ENCODE results near the gene LDLR. TPM values are rescaled to one million over a fixed set of nuclear protein-coding genes. Genes with fewer than 3 reads are reported as not detected.

LDLR gene
- 30.4 and 33.7 TPM in 2 replicates for total RNA-seq (2014; rRNA removed; shearing (Covaris generic))
- polyA plus RNA-seq (2014; cell fraction: nucleus; rRNA removed) = 40.3 and 47.5 TPM in 2 replicates

DNA sequence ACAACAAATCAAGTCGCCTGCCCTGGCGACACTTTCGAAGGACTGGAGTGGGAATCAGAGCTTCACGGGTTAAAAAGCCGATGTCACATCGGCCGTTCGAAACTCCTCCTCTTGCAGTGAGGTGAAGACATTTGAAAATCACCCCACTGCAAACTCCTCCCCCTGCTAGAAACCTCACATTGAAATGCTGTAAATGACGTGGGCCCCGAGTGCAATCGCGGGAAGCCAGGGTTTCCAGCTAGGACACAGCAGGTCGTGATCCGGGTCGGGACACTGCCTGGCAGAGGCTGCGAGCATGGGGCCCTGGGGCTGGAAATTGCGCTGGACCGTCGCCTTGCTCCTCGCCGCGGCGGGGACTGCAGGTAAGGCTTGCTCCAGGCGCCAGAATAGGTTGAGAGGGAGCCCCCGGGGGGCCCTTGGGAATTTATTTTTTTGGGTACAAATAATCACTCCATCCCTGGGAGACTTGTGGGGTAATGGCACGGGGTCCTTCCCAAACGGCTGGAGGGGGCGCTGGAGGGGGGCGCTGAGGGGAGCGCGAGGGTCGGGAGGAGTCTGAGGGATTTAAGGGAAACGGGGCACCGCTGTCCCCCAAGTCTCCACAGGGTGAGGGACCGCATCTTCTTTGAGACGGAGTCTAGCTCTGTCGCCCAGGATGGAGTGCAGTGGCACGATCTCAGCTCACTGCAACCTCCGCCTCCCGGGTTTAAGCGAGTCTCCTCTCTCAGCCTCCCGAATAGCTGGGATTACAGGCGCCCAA, at the start of gene LDLR:
Gene LDLR (plus strand): TSS at position 210 of the 760 bp plus-strand sequence. CDS start 86 bp downstream, at position 296.
- peak; percentile 92 for DNase-seq (ENCODE audit: extremely low read depth, low read depth)

DNA sequence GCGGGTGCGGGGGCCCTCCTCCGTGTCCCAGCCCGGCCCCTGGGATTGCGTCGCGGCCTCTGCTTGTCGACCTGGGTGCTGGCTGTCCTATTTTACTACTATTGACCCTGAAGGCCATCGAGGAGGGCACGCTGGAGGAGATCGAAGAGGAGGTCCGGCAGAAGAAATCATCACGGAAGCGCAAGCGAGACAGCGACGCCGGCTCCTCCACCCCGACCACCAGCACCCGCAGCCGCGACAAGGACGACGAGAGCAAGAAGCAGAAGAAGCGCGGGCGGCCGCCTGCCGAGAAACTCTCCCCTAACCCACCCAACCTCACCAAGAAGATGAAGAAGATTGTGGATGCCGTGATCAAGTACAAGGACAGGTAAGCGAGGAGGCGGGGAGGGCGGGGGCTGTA, 48.1 kb upstream of the LDLR start:
- DNase-seq (ENCODE audit: extremely low read depth, low read depth) = no peak

DNA sequence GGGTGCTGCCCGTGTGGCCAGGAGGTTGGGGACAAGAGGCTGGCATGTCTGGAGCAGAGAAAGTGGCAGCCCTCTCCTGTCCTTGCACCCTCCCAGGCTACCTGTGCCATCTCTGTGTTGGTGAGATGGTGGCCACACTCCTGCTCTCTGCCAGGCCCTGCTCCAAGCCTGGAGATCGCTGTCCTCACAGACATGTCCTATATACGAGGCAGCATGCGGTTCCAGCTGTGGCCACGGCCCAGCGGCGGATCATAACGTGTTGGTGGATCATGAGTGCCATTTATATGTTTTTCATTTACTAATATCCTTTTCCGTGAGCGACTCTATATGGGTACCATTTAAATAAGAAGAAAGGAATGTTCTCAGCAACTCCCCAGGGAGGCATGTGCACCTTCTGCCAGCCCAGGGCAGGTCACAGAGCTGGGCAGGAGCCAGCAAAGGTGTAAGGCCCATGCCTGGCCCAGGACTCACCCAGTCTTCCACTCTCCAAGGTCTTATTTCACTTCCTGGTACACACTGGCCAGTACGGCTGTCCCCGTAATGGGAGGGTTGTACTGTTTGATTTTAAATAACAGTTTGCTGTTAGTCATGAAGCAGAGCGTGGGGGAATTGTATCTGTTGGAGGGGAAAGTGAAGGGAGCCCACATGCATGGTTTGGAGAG, 47.2 kb upstream of the LDLR start:
- no peak for DNase-seq (ENCODE audit: extremely low read depth, low read depth)

DNA sequence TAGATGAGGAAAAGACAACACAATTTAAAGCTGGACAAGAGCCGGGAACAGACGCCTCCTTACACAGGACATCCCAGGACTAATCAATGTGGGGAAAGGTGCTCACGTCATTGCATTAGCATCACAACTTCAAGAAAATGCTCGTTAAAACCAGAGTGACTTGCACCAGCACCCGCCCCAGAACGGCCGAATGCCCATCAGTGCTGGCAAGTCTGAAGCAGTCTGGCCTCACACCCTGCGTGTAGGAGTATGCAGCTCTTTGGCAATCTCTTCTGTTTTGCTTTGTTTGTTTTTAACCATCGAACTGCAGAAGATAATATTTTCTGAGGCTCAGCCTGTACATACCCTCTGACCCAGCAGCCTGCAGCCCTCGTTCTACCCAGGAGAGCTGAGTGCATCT, 44.8 kb upstream of the LDLR start:
- no peak for DNase-seq (ENCODE audit: extremely low read depth, low read depth)

DNA sequence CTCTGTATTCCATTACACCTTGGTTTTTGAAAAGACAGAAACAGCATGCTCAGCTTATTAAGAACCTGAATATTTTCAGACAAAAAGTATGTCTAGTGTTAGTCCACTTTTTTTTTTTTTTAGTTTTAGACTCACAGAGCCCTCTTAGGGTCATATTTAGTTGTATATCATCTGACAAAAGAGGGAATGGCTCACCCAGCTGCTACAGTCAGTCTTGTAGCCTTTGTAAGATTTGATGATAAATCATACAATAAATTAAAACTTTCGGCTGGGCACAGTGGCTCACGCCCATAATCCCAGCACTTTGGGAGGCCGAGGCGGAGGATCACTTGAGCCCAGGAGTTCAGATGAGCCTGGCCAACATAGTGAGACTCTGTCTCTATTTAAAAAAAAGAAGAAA, 43.7 kb upstream of the LDLR start:
- DNase-seq (ENCODE audit: extremely low read depth, low read depth) = no peak

DNA sequence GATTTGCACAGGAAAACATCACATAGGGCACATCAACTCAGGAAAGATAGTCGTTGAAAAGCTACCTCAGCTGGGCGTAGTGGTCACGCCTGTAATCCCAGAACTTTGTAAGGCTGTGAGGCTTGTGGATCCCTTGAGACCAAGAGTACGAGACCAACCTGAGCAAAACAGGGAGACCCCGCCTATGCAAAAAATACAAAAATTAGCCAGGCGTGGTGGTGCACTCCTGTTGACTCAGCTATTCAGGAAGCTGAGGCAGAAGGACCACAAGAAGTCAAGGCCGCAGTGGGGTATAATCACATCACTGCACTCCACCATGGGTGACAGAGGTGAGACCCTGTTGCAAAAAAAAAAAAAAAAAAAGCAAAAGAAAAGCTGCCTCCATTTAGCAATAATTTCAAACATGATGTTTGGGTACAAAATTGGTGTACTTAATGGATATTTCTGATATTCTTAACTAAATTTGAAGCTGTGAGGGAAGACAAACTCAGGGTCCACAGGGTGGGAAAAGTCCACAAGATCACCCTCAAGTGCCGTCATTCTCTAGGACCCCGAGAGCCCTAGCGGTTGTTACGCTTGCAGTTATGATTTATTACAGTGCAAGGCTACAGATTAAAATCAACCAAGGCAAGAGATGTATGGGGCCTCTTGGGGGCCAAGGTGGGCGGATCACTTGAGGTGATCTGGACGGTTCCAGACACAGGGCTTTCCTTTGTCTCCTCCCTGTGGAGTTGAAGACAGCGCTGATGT, 42.5 kb upstream of the LDLR start:
- DNase-seq (ENCODE audit: extremely low read depth, low read depth) = no peak

DNA sequence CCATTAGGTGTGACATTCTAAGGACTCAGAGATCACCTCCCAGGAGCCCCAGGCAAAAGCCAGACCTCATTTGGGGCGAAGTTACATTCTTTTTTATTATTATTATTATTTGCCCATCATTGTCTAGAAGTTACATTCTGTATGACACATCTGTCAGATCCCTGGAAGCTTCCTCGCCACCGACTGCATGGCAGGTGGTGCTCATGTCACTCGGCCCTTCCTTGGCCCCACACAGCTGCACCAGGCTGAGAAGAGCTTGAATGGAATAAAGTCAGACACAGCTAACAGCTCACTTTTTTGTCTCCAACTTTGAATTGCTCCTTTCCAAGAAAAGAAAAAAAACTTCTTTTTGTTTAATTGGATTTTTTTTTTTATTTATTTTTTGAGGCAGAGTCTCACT, 41.4 kb upstream of the LDLR start:
- no peak for DNase-seq (ENCODE audit: extremely low read depth, low read depth)

DNA sequence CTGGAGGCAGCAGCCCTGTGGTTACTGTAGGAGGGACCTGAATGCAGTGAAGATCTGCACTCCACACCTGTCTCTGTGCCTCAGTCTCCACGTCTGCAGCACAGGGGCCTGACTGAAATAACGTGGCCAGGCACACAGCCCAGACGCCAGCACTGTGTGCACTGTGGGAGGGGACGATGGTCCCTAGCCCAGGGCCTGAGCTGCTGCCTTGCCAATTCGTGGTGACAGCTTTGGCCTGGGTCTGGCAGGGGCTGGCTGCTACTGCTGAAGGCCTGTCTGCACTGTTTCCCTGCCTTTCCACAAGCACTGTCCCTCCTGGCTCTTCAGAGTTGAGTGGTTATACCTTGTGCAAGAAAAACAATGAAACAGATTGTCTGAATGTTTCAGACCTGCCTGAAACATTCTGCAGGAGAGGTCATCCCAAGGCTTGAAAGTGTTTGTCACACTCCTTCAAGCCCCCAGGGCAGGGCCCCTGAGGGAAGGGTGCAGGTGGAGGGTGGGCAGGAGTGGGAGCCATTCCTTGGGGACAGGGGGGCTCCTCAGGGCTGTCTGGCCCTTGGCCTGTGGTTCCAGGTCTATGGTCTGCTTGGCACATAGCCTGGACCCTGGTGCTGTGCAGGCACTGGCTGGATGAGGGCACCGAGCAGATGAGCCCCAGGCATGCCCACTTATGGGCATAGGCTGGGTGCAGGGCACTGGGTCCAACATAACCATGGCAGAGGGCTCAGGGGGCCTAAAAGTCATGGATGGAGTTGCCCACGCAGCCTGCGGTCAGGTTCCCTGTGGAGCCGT, 38.7 kb upstream of the LDLR start:
- no peak for DNase-seq (ENCODE audit: extremely low read depth, low read depth)

DNA sequence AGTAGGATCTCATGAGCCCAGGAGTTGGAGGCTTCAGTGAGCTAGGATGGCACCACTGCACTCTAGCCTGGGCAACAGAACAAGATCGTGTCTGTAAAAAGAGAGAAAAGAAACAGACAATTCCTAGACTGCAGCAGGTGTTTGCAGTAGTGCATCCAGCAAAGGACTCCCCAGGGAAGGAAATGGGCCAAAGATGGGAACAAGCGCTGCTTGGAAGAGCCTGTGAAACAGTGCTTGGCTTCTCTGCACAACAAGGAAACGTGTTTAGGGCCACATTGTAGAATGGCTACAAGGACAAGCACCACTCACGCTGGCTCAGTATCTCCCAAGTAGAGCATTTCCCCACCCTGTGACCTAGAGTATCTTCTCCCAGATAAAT, 35.5 kb upstream of the LDLR start:
- DNase-seq (ENCODE audit: extremely low read depth, low read depth) = no peak

DNA sequence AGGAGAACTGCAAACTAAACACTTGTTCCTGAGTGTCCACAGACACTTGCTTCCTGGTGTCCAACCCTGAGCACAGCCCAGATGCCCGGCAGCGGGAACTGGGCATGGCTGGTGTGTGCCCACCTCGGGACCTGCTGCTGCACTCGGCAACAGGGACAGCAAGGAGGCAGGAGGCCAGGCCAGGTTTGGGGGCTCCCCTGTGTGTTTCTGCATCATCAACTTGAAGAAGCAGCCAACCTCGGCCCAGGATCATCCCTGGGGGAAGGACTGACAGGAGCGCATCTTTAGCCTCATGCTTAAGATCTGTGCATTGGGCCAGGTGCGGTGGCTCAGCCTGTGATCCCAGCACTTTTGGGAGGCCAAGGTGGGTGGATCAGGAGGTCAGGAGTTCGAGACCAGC, 35.1 kb upstream of the LDLR start:
- no peak for DNase-seq (ENCODE audit: extremely low read depth, low read depth)

DNA sequence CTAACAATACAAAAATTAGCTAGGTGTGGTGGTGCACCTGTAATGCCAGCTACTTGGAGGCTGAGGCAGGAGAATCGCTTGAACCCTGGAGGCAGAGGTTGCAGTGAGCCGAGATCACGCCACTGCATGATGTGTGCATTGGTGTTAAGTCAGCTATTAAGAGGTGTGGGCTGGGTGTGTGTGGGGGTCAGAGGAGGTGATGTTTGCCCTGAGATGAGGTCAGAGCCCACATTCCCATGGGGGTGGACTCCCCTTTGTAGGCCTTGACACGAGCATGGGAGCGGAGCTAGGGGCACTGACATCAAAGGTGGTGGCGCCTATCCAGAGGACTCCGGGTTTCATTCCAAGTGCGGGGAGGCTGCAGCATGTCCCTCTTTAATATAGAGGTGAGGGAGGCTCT, 34.6 kb upstream of the LDLR start:
- no peak for DNase-seq (ENCODE audit: extremely low read depth, low read depth)

DNA sequence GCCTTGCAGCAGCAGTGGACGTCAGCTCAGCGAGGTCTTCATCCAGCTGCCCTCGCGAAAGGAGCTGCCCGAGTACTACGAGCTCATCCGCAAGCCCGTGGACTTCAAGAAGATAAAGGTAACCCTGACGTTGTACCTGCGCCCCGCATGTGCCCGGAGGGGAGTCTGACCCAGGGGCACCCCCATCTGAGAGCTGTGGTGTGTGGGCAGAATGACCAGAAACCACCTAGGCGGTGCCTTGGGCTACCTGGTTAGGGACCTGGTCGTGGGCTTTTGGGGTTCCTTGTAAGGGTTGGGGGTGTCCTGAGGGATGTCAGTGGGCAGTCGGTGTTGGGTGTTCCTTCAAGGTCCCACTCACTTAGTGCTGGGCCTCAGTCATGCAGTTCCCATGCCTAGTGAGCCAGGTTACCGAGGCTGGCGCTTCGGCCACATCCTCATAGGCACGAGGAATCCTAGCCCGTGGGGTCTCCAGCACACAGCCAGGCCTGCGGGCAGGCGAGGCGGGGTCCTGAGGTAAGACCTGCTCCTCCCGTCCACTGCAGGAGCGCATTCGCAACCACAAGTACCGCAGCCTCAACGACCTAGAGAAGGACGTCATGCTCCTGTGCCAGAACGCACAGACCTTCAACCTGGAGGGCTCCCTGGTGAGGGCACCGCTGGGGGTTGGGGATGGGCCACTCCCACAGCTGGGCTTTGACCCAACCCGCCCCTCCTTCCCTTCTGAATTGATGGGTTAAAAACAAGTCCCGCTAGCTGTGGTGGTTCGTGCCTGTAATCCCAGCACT, 30.8 kb upstream of the LDLR start:
- no peak for DNase-seq (ENCODE audit: extremely low read depth, low read depth)

DNA sequence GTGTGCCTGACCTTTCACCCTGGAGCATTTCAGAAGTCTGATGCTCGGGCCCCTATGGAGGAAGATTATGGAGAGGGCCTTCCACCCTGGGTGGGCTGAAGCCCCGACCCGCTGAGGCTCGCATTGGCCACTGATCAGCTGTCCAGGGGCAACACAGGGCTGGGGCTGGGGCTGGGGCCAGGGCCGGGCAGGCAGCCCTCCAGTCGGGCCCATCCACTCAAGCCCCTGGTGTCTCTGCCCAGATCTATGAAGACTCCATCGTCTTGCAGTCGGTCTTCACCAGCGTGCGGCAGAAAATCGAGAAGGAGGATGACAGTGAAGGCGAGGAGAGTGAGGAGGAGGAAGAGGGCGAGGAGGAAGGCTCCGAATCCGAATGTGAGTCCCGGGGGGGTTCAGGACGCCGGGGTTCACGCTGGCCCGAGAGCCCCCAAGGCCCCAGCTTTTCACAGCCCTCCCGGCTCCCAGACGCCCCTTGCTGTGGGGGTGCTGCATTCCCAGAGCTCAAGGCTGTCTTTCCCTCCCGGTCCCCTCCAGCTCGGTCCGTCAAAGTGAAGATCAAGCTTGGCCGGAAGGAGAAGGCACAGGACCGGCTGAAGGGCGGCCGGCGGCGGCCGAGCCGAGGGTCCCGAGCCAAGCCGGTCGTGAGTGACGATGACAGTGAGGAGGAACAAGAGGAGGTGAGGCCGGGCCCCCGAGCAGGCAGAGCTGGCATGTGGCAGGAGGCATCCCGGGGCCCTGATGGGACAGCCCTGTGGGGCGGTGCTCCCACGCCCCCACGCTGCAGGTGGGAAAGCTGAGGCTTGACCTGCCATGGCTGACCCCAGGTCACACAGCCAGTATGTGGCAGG, 29.5 kb upstream of the LDLR start:
- DNase-seq (ENCODE audit: extremely low read depth, low read depth) = no peak

DNA sequence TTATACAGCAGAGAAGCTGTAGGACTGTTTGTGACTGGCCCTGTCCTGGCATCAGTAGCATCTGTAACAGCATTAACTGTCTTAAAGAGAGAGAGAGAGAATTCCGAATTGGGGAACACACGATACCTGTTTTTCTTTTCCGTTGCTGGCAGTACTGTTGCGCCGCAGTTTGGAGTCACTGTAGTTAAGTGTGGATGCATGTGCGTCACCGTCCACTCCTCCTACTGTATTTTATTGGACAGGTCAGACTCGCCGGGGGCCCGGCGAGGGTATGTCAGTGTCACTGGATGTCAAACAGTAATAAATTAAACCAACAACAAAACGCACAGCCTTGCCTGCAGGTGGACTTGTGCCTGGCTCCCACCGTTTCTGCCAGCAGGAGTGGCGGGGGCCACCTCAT, 27.3 kb upstream of the LDLR start:
- no peak for DNase-seq (ENCODE audit: extremely low read depth, low read depth)

DNA sequence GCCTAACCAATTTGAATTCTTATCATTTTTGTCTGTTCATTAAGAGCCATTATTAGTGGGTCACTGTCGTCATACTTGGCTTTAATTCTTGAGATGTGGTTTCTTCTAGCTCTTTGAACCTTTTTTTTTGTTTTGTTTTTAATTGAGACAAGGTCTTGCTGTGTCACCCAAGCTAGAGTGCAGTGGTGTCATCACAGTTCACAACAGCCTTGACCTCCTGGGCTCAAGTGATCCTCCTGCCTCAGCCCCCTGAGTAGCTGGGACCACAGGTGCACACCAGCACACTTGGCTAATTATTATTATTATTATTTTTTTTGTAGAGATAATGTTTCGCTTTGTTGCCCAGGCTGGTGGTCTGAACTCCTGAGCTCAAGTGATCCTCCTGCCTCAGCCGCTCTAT, 25.8 kb upstream of the LDLR start:
- DNase-seq (ENCODE audit: extremely low read depth, low read depth) = no peak

DNA sequence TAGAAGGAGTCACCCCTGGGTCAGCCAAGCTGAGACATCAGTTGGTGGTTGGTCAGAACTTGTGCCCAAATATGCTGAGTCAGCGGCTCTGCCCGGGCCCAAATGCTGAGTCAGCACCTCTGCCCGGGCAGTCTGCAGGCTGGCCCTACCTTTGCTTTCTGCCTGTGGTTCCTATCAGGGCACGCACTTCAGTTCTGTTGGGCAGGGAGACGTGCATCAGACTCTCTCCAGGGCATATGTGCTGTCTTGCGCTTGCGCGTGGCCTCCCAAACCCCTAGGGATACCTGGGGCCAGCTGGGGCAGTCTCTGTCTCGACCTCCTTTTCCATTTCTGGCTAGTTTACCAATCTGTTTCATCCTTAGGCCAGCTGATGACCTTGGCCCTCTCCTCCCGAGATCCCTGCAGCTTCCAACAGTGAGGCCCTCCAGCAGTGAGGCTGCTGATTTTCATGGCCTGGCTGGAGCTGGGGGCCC, 24.4 kb upstream of the LDLR start:
- peak; percentile 3 for DNase-seq (ENCODE audit: extremely low read depth, low read depth)

DNA sequence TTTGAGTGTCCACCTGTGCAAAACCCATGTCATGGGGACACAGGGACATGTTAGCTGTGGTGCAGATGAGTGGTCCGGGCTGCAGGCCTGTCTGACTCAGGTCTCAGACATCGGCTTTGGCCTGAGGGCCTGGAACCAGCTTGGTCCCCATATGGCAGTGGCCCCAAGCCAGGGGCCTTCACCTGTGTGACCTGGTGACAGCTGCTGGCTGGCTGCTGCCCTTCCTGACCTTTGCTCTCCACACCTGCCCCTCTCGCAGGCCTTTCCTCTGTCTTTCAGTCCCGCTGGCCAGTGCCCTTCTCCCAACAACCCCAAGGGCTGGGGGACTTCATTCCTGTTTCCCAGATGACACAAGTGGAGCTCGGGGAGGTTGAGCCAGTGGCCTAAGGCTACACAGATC, 22.9 kb upstream of the LDLR start:
- DNase-seq (ENCODE audit: extremely low read depth, low read depth) = no peak

DNA sequence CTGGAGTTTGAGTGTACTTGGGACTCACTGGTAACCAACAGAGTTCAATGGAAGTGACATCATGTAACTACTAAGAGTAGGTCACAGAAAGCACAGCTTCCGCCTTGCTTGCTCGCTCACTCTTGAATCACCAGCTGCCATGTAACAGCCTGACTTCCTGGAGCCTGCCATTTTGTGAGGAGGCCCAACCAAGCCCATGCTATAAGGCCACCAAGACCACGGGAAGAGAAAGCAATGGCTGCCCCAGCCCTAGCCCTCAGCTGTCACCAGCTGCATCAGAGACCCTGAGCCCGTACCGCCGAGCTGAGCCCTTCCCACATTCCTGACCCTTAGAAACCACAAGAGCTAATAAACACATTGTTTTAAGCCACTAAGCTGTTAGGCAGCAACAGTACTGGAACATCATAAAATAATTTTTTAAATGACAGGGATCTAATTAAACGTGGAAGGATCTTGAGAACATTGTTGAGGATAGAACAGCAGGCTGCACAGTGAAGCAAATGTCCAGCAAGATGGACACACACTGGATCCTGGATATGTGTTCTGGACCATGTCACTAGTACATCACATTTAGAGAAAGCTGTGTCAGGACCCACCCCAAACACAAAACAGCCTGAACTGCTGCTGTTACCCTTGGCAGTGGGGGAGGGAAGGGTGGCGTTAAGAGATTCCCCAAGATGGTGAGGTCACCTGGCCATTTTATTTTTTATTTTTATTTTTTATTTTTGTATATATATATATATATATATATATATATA, 21.7 kb upstream of the LDLR start:
- no peak for DNase-seq (ENCODE audit: extremely low read depth, low read depth)
